Mammary epithelial cell (primary cell): Measurements from ENCODE around the gene FBXO33.

ENCODE experiments used
- EZH2 ChIP-seq: IDR thresholded peaks from 2 replicates; pipeline ENCODE4 v1.6.1; 2012; ENCODE audit warnings: low read length, inconsistent platforms, borderline replicate concordance
- TF ChIP-seq, protein P1 (sequence below), 2 donors: IDR thresholded peaks in 1 of 2; conservative IDR thresholded peaks in 1 of 2; 2 replicates each; pipeline ENCODE4 v1.5.1; 2011 to 2012; ENCODE audit warnings: inconsistent platforms in 2 of 2, low read length in 2 of 2, mild to moderate bottlenecking in 2 of 2, control low read depth in 1 of 2, low read depth in 1 of 2; ENCODE audit not compliant: insufficient read depth in 1 of 2; ENCODE audit errors: extremely low read depth in 1 of 2

DNA sequence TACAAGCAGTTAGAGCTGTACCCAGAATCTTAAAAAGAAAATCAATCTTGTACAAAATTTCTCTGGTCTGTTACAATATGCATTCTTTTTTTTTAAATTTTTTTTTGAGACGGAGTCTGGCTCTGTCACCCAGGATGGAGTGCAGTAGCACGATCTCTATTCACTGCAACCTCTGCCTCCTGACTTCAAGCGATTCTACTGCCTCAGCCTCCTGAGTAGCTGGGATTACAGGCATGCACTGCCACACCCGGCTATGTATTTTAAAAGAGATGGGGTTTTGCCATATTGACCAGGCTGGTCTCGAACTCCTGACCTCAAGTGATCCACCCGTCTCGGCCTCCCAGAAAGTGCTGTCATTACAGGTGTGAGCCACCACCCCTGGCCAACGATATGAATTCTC is 4.1 kb downstream of the FBXO33 start:
- TF ChIP-seq, protein P1, sequence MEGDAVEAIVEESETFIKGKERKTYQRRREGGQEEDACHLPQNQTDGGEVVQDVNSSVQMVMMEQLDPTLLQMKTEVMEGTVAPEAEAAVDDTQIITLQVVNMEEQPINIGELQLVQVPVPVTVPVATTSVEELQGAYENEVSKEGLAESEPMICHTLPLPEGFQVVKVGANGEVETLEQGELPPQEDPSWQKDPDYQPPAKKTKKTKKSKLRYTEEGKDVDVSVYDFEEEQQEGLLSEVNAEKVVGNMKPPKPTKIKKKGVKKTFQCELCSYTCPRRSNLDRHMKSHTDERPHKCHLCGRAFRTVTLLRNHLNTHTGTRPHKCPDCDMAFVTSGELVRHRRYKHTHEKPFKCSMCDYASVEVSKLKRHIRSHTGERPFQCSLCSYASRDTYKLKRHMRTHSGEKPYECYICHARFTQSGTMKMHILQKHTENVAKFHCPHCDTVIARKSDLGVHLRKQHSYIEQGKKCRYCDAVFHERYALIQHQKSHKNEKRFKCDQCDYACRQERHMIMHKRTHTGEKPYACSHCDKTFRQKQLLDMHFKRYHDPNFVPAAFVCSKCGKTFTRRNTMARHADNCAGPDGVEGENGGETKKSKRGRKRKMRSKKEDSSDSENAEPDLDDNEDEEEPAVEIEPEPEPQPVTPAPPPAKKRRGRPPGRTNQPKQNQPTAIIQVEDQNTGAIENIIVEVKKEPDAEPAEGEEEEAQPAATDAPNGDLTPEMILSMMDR (conservative IDR thresholded peaks at IDR 0.05 in 1 of 2, IDR thresholded peaks at IDR 0.05 in 1 of 2; ENCODE audit: extremely low read depth in 1 of 2, insufficient read depth in 1 of 2, low read depth in 1 of 2, low read length in 2 of 2), result no peak
- no peak for TF ChIP-seq EZH2
